Suprapubic skin (tissue), 4 donors: ENCODE results near the gene ABHD4. TPM values are rescaled to one million over a fixed set of nuclear protein-coding genes. Genes with fewer than 3 reads are reported as not detected.
"Not testable (repeated sequence)": the region's sequence is repeated elsewhere in the genome, so short reads cannot be mapped to it uniquely, and the experiment has no call there.

Experiments
- DNase-seq, 2 donors: peaks; one replicate each; pipeline ENCODE4 v3.0.0-alpha.2; 2019; ENCODE audit warnings: low spot score in 2 of 2
- H3K27ac ChIP-seq: fragments of 200-600 bp; sonication (generic); one replicate; pipeline ENCODE4 v1.5.1; 2019
- H3K27me3 ChIP-seq: fragments of 200-600 bp; sonication (generic); one replicate; pipeline ENCODE4 v1.5.1; 2019
- H3K36me3 ChIP-seq: fragments of 200-600 bp; sonication (generic); one replicate; pipeline ENCODE4 v1.5.1; 2019
- H3K4me1 ChIP-seq: fragments of 200-600 bp; sonication (generic); one replicate; pipeline ENCODE4 v1.5.1; 2019
- H3K4me3 ChIP-seq: fragments of 200-600 bp; sonication (generic); one replicate; pipeline ENCODE4 v1.5.1; 2019; ENCODE audit warnings: mild to moderate bottlenecking
- H3K9me3 ChIP-seq: fragments of 200-600 bp; sonication (generic); one replicate; pipeline ENCODE4 v1.5.1; 2019
- CTCF ChIP-seq, 2 donors: fragments of 200-600 bp in 1 of 2; fragments of 450-650 bp in 1 of 2; sonication (generic) in 1 of 2; IDR thresholded peaks; one replicate each; pipeline ENCODE4 v1.5.1; 2016 to 2019; ENCODE audit warnings: antibody characterized with exemption in 2 of 2, mild to moderate bottlenecking in 1 of 2, moderate library complexity in 1 of 2
- EP300 ChIP-seq: sonication (generic); formaldehyde crosslinking; IDR thresholded peaks from one replicate; pipeline ENCODE4 v1.6.1; 2017; ENCODE audit warnings: antibody characterized with exemption
- POLR2A ChIP-seq, 2 donors: fragments of 450-650 bp; IDR thresholded peaks; one replicate each; pipeline ENCODE4 v1.6.1; 2017; ENCODE audit warnings: antibody characterized with exemption in 2 of 2, mild to moderate bottlenecking in 2 of 2, moderate library complexity in 2 of 2
- POLR2AphosphoS5 ChIP-seq, 3 donors: sonication (generic); formaldehyde crosslinking; IDR thresholded peaks; one replicate each; pipeline ENCODE4 v1.6.1; 2017; ENCODE audit warnings: antibody characterized with exemption in 3 of 3
- WGBS: methylation state at CpG from one replicate; pipeline ENCODE4 v1.1.5; 2018; 5-methylcytosine and 5-hydroxymethylcytosine counted together
- total RNA-seq, 4 donors: library from RNA; depleted of rRNA; stranded (reverse); fragments of >200 nt; gene quantifications; one replicate each; pipeline ENCODE4 v1.1.0, GENCODE V29; 2016

ABHD4 gene
- total RNA-seq, 4 donors from 2014 or later = 15.3 to 30.4 (median 21.8) TPM

GRCh38 chr14:22552827-22553076, 45.3 kb upstream of the ABHD4 start:
- H3K27ac ChIP-seq = no peak overlapping the region
- DNase-seq = no peak
- no peak overlapping the region for H3K4me3 ChIP-seq
- no peaks in the 10 kb centered on the region for H3K9me3 ChIP-seq
- TF ChIP-seq POLR2AphosphoS5 (IDR thresholded peaks at IDR 0.05) (no peak), CTCF (IDR thresholded peaks at IDR 0.05) (no peak), EP300 (no peak), POLR2A (IDR thresholded peaks at IDR 0.05) (no peak)
- H3K4me1 ChIP-seq = peaks cover 37% of the 10 kb centered on the region
- no peaks in the 10 kb centered on the region for H3K36me3 ChIP-seq
- no peaks in the 10 kb centered on the region for H3K27me3 ChIP-seq
- 92% methylated on average over 2 of the region's 2 CpGs for WGBS

- no peaks in the 10 kb centered on the region for H3K27me3 ChIP-seq
- no peak for DNase-seq
- TF ChIP-seq POLR2A (IDR thresholded peaks at IDR 0.05) (no peak), EP300 (no peak), POLR2AphosphoS5 (IDR thresholded peaks at IDR 0.05) (no peak), CTCF (IDR thresholded peaks at IDR 0.05) (no peak)
- no peaks in the 10 kb centered on the region for H3K9me3 ChIP-seq
- no peak overlapping the region for H3K4me3 ChIP-seq
- WGBS = 96% methylated on average over 5 of the region's 5 CpGs
- no peaks in the 10 kb centered on the region for H3K36me3 ChIP-seq
- H3K27ac ChIP-seq = no peak overlapping the region
- peaks cover 34% of the 10 kb centered on the region for H3K4me1 ChIP-seq
These were observed 44.7 kb upstream of the ABHD4 start for GRCh38 chr14:22553445-22553844.

DNA sequence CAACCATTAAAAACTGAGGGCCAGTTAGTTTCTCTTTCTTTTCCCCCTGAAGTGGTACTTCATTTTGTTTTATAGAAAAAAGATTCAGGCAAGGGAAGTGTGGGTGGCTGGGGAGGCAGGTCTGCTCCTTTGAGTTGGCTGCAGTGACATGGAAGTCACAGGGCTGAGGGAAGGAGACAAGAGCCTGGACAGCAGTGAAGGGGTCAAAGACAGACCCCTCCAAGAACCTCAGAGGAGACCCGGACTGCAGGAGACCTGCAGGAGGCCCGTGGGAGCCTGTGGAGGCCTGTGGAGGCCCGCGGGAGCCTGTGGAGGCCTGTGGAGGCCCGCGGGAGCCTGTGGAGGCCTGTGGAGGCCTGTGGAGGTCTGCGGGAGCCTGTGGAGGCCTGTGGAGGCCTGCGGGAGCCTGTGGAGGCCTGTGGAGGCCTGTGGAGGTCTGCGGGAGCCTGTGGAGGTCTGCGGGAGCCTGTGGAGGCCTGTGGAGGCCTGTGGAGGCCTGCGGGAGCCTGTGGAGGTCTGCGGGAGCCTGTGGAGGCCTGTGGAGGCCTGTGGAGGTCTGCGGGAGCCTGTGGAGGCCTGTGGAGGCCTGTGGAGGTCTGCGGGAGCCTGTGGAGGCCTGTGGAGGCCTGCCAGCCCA, 44.1 kb upstream of the ABHD4 start:
- 94% methylated on average over 2 of the region's 14 CpGs for WGBS
- peaks cover 34% of the 10 kb centered on the region for H3K4me1 ChIP-seq
- H3K9me3 ChIP-seq, H3K27ac ChIP-seq, H3K27me3 ChIP-seq, DNase-seq, H3K4me3 ChIP-seq, H3K36me3 ChIP-seq: not testable (repeated sequence)

GRCh38 chr14:22554498-22555383, 43.4 kb upstream of the ABHD4 start:
- TF ChIP-seq EP300 (no peak), CTCF (IDR thresholded peaks at IDR 0.05) (no peak), POLR2AphosphoS5 (IDR thresholded peaks at IDR 0.05) (no peak)
- Histone ChIP-seq H3K36me3 (no peaks in the 10 kb centered on the region), H3K27me3 (no peaks in the 10 kb centered on the region), H3K27ac (no peak overlapping the region), H3K4me1 (peaks cover 30% of the 10 kb centered on the region), H3K4me3 (no peak overlapping the region), H3K9me3 (no peaks in the 10 kb centered on the region)
- no peak for DNase-seq
- 99% methylated on average over 10 of the region's 15 CpGs for WGBS

DNA sequence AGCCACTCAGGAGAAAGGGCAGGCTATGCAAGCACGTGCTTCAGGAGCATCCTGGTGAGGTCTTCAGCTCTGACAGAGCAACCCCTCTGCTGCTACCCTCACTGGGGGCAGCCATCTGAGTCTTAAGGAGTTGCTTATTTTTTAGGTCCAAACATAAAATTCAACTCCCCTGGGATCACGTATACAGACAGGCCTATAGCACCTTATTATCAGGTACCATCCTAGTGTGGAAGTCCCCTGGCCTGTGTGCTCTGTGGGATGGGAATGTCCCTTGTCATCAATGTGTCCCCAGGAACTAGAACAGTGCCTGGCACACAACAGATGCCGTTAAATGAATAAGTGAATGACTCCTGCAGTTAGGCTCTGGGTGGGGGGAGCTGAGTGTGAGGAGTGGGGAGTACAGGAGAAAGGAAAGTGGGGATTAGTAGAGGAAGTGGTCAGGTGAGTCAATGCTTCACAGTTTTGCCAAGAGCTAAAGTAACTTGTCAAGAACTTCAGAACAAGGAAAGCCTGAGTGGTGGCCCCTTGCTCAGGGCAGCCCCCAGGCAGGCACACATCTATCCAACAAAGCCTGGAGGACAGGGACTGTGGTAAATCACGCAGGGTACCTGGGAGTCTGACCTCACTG, 42.6 kb upstream of the ABHD4 start:
- Histone ChIP-seq H3K4me3 (no peak overlapping the region), H3K27ac (peak overlapping the region; percentile 35), H3K4me1 (peaks cover 24% of the 10 kb centered on the region), H3K9me3 (no peaks in the 10 kb centered on the region), H3K36me3 (no peaks in the 10 kb centered on the region), H3K27me3 (no peaks in the 10 kb centered on the region)
- TF ChIP-seq CTCF (IDR thresholded peaks at IDR 0.05) (no peak), POLR2AphosphoS5 (IDR thresholded peaks at IDR 0.05) (no peak), POLR2A (IDR thresholded peaks at IDR 0.05) (no peak), EP300 (no peak)
- no peak for DNase-seq
- 65% methylated on average over 4 of the region's 4 CpGs for WGBS
